Measurements from ENCODE around the gene APH1B.
"Not testable (repeated sequence)": the region's sequence is repeated elsewhere in the genome, so short reads cannot be mapped to it uniquely, and the experiment has no call there.

Gene APH1B

GRCh38 chr15:63296195-63296594, 18.8 kb downstream of the APH1B start:
- DNase-seq (ENCODE audit: low read depth, low spot score), result no peak

GRCh38 chr15:63299943-63300575, 22.7 kb downstream of the APH1B start:
- DNase-seq (ENCODE audit: low read depth, low spot score), result no peak

GRCh38 chr15:63301088-63301487, 23.7 kb downstream of the APH1B start:
- no peak for DNase-seq (ENCODE audit: low read depth, low spot score)

GRCh38 chr15:63305260-63305659, 27.9 kb downstream of the APH1B start:
- no peak for DNase-seq (ENCODE audit: low read depth, low spot score)

GRCh38 chr15:63306492-63307073, 29.2 kb downstream of the APH1B start:
- DNase-seq (ENCODE audit: low read depth, low spot score), result no peak

GRCh38 chr15:63308491-63308890, 31.1 kb downstream of the APH1B start:
- peak; percentile 26 for DNase-seq (ENCODE audit: low read depth, low spot score)

- no peak for DNase-seq (ENCODE audit: low read depth, low spot score)
Observed at GRCh38 chr15:63308947-63309346, 31.5 kb downstream of the APH1B start.

- DNase-seq (ENCODE audit: low read depth, low spot score), result no peak
Observed at GRCh38 chr15:63310646-63311045, 33.2 kb downstream of the APH1B start.

- DNase-seq (ENCODE audit: low read depth, low spot score), result peak; percentile 36
Observed at GRCh38 chr15:63312286-63312685, 34.9 kb downstream of the APH1B start.

- no peak for DNase-seq (ENCODE audit: low read depth, low spot score)
Observed at GRCh38 chr15:63313825-63314224, 36.4 kb downstream of the APH1B start.

GRCh38 chr15:63314409-63314808, 37.0 kb downstream of the APH1B start:
- no peak for DNase-seq (ENCODE audit: low read depth, low spot score)

GRCh38 chr15:63318344-63318743, 40.9 kb downstream of the APH1B start:
- DNase-seq (ENCODE audit: low read depth, low spot score), result no peak

- DNase-seq (ENCODE audit: low read depth, low spot score), result no peak
Observed at GRCh38 chr15:63319065-63319464, 41.7 kb downstream of the APH1B start.

- not testable (repeated sequence) for DNase-seq (ENCODE audit: low read depth, low spot score)
Observed at GRCh38 chr15:63320446-63320845, 43.0 kb downstream of the APH1B start.

- DNase-seq (ENCODE audit: low read depth, low spot score), result not testable (repeated sequence)
Observed at GRCh38 chr15:63320981-63321380, 43.6 kb downstream of the APH1B start.

- no peak for DNase-seq (ENCODE audit: low read depth, low spot score)
Observed at GRCh38 chr15:63321462-63321861, 44.1 kb downstream of the APH1B start.

- no peak for DNase-seq (ENCODE audit: low read depth, low spot score)
Observed at GRCh38 chr15:63322541-63322940, 45.1 kb downstream of the APH1B start.

- no peak for DNase-seq (ENCODE audit: low read depth, low spot score)
Observed at GRCh38 chr15:63323798-63324563, 46.6 kb downstream of the APH1B start.

GRCh38 chr15:63324770-63325169, 47.4 kb downstream of the APH1B start:
- DNase-seq (ENCODE audit: low read depth, low spot score), result no peak

- no peak for DNase-seq (ENCODE audit: low read depth, low spot score)
Observed at GRCh38 chr15:63327648-63328421, 50.4 kb downstream of the APH1B start.

GRCh38 chr15:63329567-63330350, 52.4 kb downstream of the APH1B start:
- DNase-seq (ENCODE audit: low read depth, low spot score), result no peak
